Esophagus squamous epithelium (tissue), 4 donors: ENCODE measurements around the gene NRAS.

Experiments
- CTCF ChIP-seq, 6 experiments: fragments of 450-650 bp in 4 of 6; fragments of 200-600 bp in 2 of 6; sonication (generic) in 2 of 6; IDR thresholded peaks; one replicate each; pipeline ENCODE4 v1.5.1; 2016 to 2019; ENCODE audit warnings: antibody characterized with exemption in 6 of 6, mild to moderate bottlenecking in 4 of 6, moderate library complexity in 4 of 6
- POLR2A ChIP-seq, 4 donors: fragments of 450-650 bp; IDR thresholded peaks; one replicate each; pipeline ENCODE4 v1.6.1; 2017; ENCODE audit warnings: antibody characterized with exemption in 4 of 4, mild to moderate bottlenecking in 4 of 4, moderate library complexity in 3 of 4

DNA sequence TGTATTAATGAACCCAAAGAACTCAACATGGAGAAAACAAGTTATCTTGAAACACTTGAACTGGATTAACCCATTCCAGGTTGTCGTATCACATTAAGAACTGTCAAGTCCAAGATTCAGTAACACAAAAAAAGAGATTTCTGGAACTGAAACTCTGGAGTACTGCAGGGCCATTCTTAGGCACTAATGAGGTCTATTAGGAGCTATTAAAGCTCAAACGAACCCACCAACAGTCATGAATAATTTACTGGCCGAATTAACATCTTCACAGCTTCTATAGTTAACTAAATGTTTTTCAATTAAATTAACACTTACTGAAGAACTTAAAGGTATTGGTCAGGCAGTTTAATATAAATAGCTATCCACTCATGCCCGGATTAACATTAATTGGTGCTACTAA is 36.6 kb upstream of the NRAS start:
- TF ChIP-seq CTCF (IDR thresholded peaks at IDR 0.05) (no peak), POLR2A (IDR thresholded peaks at IDR 0.05) (no peak)
